Liver (tissue), 9 donors: ENCODE measurements around the gene LEF1. TPM values are rescaled to one million over a fixed set of nuclear protein-coding genes. Genes with fewer than 3 reads are reported as not detected.

ENCODE experiments used
- DNase-seq: peaks from one replicate; pipeline ENCODE4 v3.0.0-alpha.2; 2017; ENCODE audit warnings: low spot score
- H3K27ac ChIP-seq, 2 donors: one replicate each; pipeline ENCODE4 v1.7.0; 2013; ENCODE audit warnings: inconsistent platforms in 2 of 2, low read length in 2 of 2, control low read depth in 1 of 2, low read depth in 1 of 2, mild to moderate bottlenecking in 1 of 2
- H3K27me3 ChIP-seq, 4 donors: one replicate each; pipeline versions ENCODE4 v1.6.1 to v1.7.0; 2013; ENCODE audit warnings: low read length in 3 of 4, inconsistent platforms in 1 of 4, mild to moderate bottlenecking in 1 of 4, moderate library complexity in 1 of 4; ENCODE audit not compliant: control insufficient read depth in 4 of 4, insufficient read depth in 4 of 4
- H3K36me3 ChIP-seq, 4 donors: one replicate each; pipeline versions ENCODE4 v1.6.1 to v1.7.0; 2013; ENCODE audit warnings: low read length in 3 of 4, mild to moderate bottlenecking in 3 of 4, low read depth in 1 of 4, moderate library complexity in 1 of 4; ENCODE audit not compliant: control insufficient read depth in 4 of 4, insufficient read depth in 3 of 4
- H3K4me1 ChIP-seq, 4 donors: one replicate each; pipeline versions ENCODE4 v1.6.1 to v1.7.0; 2013; ENCODE audit warnings: low read length in 3 of 4, mild to moderate bottlenecking in 3 of 4, moderate library complexity in 1 of 4; ENCODE audit not compliant: control insufficient read depth in 4 of 4, insufficient read depth in 4 of 4
- H3K4me3 ChIP-seq, 3 donors: one replicate each; pipeline versions ENCODE4 v1.6.1 to v1.7.0; 2013; ENCODE audit warnings: low read length in 3 of 3, control low read depth in 1 of 3, low read depth in 1 of 3, mild to moderate bottlenecking in 1 of 3
- H3K9ac ChIP-seq, 2 donors: one replicate each; pipeline ENCODE4 v1.7.0; 2013; ENCODE audit warnings: low read length in 2 of 2, mild to moderate bottlenecking in 2 of 2, moderate library complexity in 2 of 2, control low read depth in 1 of 2, low read depth in 1 of 2
- H3K9me3 ChIP-seq, 4 donors: one replicate each; pipeline versions ENCODE4 v1.6.1 to v1.7.0; 2013; ENCODE audit warnings: low read length in 3 of 4; ENCODE audit not compliant: control insufficient read depth in 4 of 4
- ATF3 ChIP-seq: IDR thresholded peaks from 2 replicates; pipeline ENCODE4 v1.6.1; 2016; ENCODE audit warnings: antibody characterized with exemption
- CTCF ChIP-seq: fragments of 150-350 bp; IDR thresholded peaks from 2 replicates; pipeline ENCODE4 v1.5.1; 2017; ENCODE audit warnings: improper control_type of control experiment, low read depth, low read length; ENCODE audit not compliant: missing input control
- EGR1 ChIP-seq, 2 donors: IDR thresholded peaks; 2 replicates each; pipeline ENCODE4 v1.6.1; 2016 to 2018; ENCODE audit warnings: antibody characterized with exemption in 2 of 2, low read depth in 2 of 2
- FOXA1 ChIP-seq: IDR thresholded peaks from 2 replicates; pipeline ENCODE4 v1.6.1; 2016; ENCODE audit warnings: antibody characterized with exemption
- GABPA ChIP-seq, 2 donors: IDR thresholded peaks in 1 of 2; conservative IDR thresholded peaks in 1 of 2; 2 replicates each; pipeline ENCODE4 v1.6.1; 2016; ENCODE audit warnings: antibody characterized with exemption in 2 of 2, mild to moderate bottlenecking in 1 of 2, moderate library complexity in 1 of 2
- HNF4A ChIP-seq, 2 donors: conservative IDR thresholded peaks; 2 replicates each; pipeline ENCODE4 v1.6.1; 2016; ENCODE audit warnings: antibody characterized with exemption in 2 of 2, mild to moderate bottlenecking in 2 of 2
- HNF4G ChIP-seq: IDR thresholded peaks from 2 replicates; pipeline ENCODE4 v1.6.1; 2016; ENCODE audit warnings: antibody characterized with exemption
- JUND ChIP-seq, 2 donors: IDR thresholded peaks; 2 replicates each; pipeline ENCODE4 v1.6.1; 2016; ENCODE audit warnings: antibody characterized with exemption in 2 of 2
- MAX ChIP-seq: IDR thresholded peaks from 2 replicates; pipeline ENCODE4 v1.6.1; 2016; ENCODE audit warnings: antibody characterized with exemption
- NR2F2 ChIP-seq: IDR thresholded peaks from 2 replicates; pipeline ENCODE4 v1.6.1; 2016; ENCODE audit warnings: antibody characterized with exemption
- RAD21 ChIP-seq, 2 donors: IDR thresholded peaks; 2 replicates each; pipeline ENCODE4 v1.6.1; 2016; ENCODE audit warnings: antibody characterized with exemption in 2 of 2, mild to moderate bottlenecking in 2 of 2
- REST ChIP-seq: IDR thresholded peaks from 2 replicates; pipeline ENCODE4 v1.6.1; 2016; ENCODE audit warnings: antibody characterized with exemption, mild to moderate bottlenecking
- TAF1 ChIP-seq: conservative IDR thresholded peaks from 2 replicates; pipeline ENCODE4 v1.6.1; 2016; ENCODE audit warnings: antibody characterized with exemption, mild to moderate bottlenecking
- YY1 ChIP-seq: IDR thresholded peaks from 2 replicates; pipeline ENCODE4 v1.6.1; 2016; ENCODE audit warnings: antibody characterized with exemption, mild to moderate bottlenecking
- ZBTB33 ChIP-seq: IDR thresholded peaks from 2 replicates; pipeline ENCODE4 v1.6.1; 2016; ENCODE audit warnings: antibody characterized with exemption
- WGBS: extraction: QIAGEN DNeasy Blood & Tissue Kit; methylation state at CpG from one replicate; pipeline ENCODE4 v1.1.7; 2013; 5-methylcytosine and 5-hydroxymethylcytosine counted together
- polyA plus RNA-seq, 2 donors: library from polyadenylated mRNA; stranded (reverse) in 1 of 2; unstranded in 1 of 2; fragments of 200-250 nt in 1 of 2; fragments of >200 nt in 1 of 2; fragmentation: Nextera tagmentation in 1 of 2; extraction: Ambion mirVana in 1 of 2; gene quantifications; one replicate each; pipeline versions ENCODE4 v1.2.1 to v1.2.3, GENCODE V29; 2013 to 2015
- total RNA-seq, 2 donors: library from RNA; depleted of rRNA; stranded (reverse); fragments of >200 nt; gene quantifications; one replicate each; pipeline ENCODE4 v1.2.3, GENCODE V29; 2014
- donor health status: healthy.
- donor health status: healthy.
- donor health status: healthy.
- donor health status: healthy.
- donor health status: healthy.

The LEF1 gene
- total and polyA plus RNA-seq, 4 donors = 0.22 to 6.4 (median 0.46) TPM

- Histone ChIP-seq H3K4me3 (no peak overlapping the region), H3K27ac (no peak overlapping the region), H3K27me3 (no peaks in the 10 kb centered on the region), H3K36me3 (peaks cover 6 to 46% (median 39%) of the 10 kb centered on the region in 4 donors), H3K9ac (no peak overlapping the region), H3K9me3 (no peaks in the 10 kb centered on the region), H3K4me1 (no peaks in the 10 kb centered on the region)
- 91% methylated on average over 7 of the region's 7 CpGs for WGBS
- TF ChIP-seq YY1 (no peak), NR2F2 (no peak), FOXA1 (no peak), MAX (no peak), REST (no peak), GABPA (IDR thresholded peaks at IDR 0.05 in 1 of 2, conservative IDR thresholded peaks at IDR 0.05 in 1 of 2) (no peak), TAF1 (no peak), HNF4G (no peak), CTCF (no peak), HNF4A (conservative IDR thresholded peaks at IDR 0.05) (no peak), JUND (IDR thresholded peaks at IDR 0.05) (no peak), EGR1 (IDR thresholded peaks at IDR 0.05; ENCODE audit: low read depth in 2 of 2) (no peak), RAD21 (IDR thresholded peaks at IDR 0.05) (no peak), ZBTB33 (no peak), ATF3 (no peak)
- DNase-seq = no peak
Measured at GRCh38 chr4:108034565-108034964, 134.2 kb downstream of the LEF1 start.

- H3K36me3 ChIP-seq = peaks cover 6 to 55% (median 48%) of the 10 kb centered on the region in 4 donors
- no peak for TF ChIP-seq CTCF
- no peak overlapping the region for H3K4me3 ChIP-seq
- no peaks in the 10 kb centered on the region for H3K27me3 ChIP-seq
- no peak overlapping the region for H3K27ac ChIP-seq
- no peaks in the 10 kb centered on the region for H3K4me1 ChIP-seq
- H3K9me3 ChIP-seq = no peaks in the 10 kb centered on the region
- no peak overlapping the region for H3K9ac ChIP-seq
- no peak for DNase-seq
Measured at GRCh38 chr4:108033348-108033747, 135.4 kb downstream of the LEF1 start.
